HG03342 (cell line): ENCODE measurements around the gene GPD1.

ENCODE experiments used
- ATAC-seq: cut with Tn5 transposase; IDR thresholded peaks from one replicate; pipeline ENCODE4 v1.9.1; 2021; ENCODE audit warnings: mild to moderate bottlenecking, moderate library complexity; ENCODE audit not compliant: unreplicated experiment

Gene GPD1

DNA sequence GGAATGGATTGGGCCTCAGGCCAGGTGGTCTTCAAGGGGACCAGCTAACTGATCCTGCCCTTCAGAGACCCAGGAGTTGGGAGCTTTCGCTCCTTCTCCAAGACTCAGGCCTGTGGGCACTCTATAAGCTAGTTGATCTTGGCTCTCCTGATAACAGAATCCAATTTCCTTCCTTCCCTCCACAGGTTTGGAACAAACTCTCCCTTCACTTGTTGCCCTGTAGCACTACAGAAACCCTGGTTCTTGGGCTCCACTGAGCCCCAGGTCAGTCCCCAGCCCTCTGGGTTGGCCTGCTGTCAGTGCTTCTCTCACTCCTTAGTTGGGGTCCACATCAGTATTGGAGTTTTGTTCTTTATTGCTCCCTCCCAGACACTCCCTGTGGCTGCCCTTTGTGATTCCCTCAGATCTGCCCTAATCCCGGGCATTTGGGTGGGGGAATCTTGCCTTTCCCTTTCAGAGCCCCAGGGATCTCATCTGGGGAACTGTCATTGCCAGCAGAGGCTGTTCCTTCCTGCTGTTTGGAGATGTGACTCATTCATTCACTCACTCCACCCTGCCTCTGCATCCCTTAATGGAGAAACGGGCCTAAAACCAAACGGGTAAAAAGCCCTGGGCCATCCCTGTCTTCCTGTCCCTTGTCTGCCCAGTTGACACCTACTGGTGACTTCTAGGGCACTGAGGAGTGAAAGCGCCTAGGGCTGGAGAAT is 4.4 kb upstream of the GPD1 start:
- no peak for ATAC-seq

DNA sequence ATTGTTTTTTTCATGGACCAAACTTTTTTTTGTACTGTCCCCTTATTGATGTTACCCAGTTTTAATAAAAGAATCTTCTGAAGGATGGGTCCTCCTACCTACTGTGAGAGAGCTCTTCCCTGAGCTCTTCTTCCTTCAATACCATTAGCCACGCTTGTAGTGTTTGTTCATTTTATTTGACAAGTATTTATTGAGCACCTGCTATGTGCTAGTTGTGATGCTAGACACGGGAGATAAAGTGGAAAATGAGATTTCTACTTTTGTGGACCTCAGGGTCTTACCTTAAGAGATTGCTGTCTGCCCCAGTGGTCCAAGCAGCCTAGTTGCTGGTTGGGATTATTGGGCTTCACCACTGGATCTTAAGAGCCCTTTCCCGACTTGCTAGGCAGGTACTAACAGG is 3.2 kb upstream of the GPD1 start:
- no peak for ATAC-seq

DNA sequence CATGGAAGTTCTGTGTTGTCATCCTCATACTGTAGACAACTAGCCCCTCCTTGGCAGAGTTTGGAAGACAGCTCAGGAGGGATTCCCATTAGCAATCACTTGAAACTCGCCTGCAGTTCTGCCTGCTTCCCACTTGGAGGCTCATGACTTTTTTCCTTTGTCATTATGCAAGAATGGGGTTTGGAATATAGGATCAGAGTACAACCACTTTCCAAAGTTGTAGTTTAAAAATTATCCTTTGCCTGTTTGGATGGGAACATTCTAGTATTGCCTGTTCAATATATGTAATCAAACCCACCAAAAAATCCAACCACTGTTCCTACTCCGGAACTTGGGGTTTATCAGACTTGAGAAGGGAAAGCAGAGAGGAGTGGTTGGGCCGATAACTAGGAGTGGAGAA is 2.1 kb upstream of the GPD1 start:
- ATAC-seq, result no peak

DNA sequence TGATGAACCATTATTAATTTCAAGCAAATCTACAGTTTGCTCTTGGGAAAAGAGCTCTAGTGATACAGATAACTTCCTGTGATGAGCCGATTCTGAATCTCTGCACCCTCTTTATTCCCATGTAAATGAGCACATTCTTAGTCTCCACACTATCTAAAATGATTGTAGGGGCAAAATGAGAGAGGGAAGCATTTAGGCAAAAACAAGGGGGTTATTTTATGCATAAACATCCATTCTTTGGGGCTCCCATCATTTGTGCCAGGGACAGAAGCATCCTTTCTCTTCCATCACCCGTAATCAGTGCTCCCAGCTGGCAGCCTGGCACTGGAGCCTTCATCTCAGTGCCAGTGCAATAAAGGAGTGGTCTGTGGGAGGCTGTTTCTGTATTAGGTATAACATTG is 1.7 kb upstream of the GPD1 start:
- no peak for ATAC-seq

DNA sequence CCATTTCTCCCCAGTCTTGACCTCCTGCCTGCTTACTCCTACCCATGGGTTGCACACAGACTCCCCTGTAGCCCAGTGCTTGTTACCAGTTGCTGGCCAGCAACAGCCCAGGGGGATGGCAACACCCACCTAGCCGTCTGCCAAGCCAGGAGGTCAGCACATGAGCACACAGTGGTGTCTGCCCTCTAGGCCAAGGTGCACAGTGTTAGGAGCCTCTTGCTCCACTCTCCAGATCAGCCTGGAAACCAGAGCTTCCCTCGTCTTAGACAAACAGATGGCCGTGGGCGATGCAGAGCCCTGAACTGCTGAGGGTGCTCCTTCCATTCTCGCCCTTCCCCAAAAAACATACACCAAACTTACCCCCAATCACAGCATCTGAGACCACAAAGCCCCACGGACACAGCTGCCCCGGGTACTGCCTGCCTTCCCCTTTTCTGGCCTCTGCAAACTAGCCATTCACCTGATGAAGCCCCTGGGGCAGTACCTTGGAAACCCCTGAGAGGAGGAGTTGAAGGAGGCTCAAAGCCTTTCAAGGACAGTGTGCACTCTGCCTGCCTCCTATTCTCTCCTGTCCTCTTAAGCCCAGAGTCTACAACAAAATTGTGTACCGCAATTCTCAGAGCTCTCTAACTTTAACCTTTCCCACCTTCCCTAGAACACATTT is 1.0 kb upstream of the GPD1 start:
- no peak for ATAC-seq

DNA sequence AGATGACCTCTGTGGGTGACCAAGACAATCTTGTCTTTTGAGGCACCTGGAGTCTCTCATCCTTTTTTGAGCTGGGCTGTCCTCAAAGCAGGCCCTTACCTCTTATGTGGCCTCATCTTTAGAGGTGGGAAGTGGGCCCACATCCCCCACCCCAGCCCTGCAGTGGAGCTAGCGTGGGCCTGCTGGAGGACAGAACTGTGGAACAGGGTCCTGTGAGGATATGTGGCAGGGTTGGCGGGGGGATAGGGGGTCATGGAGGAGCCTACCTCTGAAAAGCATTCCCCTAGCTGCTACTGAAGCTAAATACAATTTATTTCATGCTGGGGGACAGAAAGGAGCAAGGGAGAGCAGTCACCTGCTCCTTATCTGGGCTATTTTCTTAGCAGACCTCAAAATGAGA is 457 bp upstream of the GPD1 start:
- ATAC-seq, result no peak

DNA sequence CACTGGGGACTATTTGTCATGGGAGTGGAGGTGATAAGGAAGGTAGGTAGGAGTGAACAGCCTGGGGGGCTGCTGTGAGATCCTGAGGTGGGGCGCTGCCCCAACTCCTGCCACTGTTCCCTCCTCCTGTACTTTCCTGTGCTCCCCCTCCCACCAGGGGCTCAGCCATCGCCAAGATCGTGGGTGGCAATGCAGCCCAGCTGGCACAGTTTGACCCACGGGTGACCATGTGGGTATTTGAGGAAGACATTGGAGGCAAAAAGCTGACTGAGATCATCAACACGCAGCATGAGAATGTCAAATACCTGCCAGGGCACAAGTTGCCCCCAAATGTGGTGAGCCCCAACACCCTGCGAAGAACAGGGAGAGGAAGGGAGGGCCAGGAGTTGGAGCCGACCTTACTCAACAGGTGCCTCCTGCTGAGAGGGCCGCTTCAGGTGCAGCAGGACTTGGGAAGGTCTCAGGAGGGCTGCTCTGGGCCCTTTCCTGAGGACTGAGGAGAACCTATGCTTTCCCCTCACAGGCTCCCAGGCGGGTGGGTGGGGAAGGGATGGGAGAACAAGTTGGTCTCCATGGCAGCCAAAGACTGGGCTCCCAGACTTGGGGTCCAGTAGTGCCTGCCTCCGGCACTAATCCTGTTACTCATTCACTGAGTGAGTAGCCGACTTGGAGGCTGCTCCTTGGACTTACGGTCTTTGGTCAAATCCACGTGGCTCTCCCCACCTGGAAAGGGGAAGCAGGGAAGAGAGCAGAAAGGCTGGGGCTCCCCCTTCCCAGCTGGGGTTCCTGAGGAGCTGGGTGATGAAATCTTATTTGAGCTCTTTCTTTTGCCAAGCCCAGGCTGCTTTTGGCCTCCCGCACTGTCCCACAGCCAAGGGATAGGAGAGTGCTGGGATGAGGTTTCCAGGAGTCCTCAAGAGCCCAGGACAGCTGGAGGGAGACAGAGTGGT is 884 bp downstream of the GPD1 start:
- no peak for ATAC-seq

DNA sequence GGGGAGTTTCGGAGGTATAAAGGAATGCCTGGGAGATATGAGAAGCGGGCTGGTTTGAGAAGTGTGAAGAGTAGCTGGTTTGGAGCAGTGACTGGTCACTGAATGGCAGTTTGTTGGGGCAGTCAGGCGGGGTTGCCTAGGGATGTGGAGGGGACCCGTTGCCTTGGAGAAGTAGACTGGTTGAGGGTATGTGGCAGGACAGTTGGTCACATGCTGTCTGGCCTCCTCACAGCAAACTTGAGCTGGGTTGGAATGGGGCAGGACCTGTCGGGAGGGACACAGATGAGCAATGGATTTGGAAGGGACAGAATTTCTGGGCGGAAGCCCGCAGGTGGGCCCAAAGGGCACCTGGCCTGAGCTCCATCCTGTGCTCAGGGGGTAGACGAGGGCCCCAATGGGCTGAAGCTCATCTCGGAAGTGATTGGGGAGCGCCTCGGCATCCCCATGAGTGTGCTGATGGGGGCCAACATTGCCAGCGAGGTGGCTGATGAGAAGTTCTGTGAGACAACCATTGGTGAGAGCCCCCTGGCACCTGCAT is 2.2 kb downstream of the GPD1 start:
- no peak for ATAC-seq

DNA sequence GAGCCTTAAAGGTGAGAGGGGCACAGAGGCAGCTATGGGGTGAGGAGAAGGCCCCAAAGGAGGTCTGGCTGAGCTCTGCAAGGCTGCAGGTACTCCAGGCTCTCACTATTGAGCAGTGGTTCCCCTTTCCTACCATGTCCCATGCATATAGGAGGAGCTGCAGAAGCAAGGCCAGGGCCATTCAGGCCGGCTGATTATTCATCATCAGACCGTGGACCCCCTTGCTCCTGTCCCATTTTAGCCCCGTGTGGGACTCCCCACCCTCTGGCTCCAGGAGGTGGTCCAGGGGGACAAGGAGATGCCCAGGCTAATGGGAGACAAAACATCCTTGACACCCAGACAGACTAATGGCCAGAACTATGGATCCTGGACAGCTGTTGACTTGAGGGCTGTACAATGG is 3.1 kb downstream of the GPD1 start:
- ATAC-seq, result no peak

DNA sequence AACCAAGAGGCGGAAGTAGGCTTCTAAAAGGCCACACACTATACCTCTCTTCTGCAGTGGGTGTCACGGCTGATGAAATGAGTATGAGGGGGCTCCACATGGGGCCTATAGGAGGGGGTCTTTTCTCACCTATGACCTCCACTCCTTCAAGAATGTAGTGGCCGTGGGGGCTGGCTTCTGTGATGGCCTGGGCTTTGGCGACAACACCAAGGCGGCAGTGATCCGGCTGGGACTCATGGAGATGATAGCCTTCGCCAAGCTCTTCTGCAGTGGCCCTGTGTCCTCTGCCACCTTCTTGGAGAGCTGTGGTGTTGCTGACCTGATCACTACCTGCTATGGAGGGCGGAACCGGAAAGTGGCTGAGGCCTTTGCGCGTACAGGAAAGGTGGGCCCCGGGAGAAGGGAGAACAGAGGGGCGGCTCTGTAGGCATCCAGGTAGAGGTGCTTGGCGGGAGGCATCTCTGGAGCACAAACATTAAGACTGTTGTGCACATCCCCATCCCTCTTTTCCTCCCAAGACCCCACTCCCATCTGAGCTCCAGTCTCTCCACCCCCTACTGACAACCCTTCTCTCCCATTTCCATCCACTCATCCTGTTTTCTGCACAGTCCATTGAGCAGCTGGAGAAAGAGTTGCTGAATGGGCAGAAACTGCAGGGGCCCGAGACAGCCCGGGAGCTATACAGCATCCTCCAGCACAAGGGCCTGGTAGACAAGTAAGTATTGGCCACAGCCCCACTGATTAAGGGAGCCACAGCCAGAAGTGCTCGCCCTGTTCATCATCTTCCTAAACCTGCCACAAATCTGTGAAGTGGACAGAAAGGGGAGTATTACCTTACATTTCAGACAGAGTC is 3.8 kb downstream of the GPD1 start:
- ATAC-seq, result no peak

DNA sequence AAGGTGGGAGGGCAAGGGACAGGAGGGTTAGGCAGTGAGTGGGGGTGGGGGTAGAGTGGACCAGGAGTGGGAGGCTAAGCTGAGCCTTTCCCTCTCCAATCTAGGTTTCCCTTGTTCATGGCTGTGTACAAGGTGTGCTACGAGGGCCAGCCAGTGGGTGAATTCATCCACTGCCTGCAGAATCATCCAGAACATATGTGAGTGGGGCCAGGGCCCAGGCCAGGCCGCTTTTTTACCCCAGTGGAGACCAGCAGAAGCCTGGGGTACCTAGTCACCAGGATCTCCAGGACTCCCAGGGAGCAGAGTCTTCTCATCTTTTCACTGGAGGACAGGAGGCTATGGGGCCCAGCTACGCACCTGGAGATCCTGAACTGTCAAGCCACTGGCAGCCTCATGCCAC is 5.5 kb downstream of the GPD1 start:
- ATAC-seq, result no peak

DNA sequence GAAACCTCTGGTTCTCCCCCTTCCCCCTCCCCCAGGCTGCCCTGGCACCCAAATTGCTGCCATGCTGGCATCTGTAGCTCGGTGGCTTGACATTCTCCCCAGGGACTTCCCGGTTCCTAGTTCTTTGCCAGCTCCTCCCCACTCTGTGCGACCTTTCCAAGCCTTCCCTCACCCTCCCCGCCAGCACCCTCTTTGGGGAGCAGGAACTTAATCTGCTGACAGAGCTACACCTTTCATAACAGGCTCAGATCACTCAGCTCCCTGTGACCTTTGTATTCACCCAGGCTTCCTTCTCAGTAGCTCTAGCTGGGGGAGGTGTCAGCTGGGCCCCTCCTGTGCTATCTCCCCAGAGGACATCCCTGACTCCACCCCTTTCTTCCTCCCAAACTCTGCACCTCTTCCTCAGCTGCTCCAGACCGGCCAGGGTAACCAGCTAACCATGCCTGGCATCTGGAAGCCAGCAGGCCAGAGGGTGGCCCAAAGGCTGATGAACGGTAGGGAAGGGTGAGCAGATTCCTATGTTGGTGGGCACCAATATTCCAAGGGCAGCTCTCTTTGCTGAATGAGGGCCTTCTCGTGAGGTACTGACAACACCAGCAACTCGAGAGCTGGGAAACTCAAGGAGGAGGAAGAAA is 6.4 kb downstream of the GPD1 start:
- ATAC-seq, result no peak

DNA sequence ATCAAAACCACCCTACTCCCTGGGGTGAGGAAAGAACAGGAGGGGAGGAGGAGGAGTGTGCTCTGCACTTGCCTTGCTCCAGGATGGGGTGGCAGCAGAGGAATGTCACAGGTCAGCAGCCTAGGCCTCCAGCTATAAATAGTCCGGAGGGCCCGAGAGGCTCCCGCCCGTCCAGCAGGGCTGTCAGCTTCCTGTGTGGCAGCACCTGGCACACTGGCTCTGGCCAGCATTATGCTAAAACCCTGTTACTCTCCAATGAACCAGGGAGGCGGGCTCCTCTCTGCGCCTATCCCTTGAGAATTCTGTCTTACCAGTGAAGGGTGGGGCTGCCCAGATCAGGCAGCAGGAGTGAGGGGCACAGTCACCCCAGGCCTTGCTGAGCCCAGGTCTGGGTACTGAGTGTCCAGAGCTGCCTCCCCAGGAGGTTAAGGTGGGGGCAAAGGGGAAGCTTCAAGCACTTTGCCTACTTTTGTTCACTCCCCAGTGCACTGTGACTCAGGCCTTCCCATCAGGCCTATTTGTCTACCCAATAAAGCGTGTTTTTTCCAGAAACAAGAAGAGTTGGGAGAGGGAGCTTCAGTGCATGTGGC is 7.0 kb downstream of the GPD1 start:
- no peak for ATAC-seq

DNA sequence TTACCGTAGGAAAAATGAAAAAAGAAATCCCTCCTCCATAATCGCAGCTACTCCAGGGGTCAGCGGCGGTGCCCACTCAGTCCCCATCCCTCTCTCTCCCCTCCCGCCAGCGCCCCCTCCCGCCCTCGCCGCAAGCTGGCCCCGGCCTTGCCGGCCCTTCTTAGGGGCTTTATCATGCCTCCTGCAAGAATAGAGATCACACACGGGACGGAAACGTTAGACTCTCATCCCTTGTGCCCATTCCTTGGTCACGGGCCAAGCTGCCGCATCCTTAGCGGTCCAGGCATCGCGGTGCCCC is 7.5 kb downstream of the GPD1 start:
- ATAC-seq, result no peak

DNA sequence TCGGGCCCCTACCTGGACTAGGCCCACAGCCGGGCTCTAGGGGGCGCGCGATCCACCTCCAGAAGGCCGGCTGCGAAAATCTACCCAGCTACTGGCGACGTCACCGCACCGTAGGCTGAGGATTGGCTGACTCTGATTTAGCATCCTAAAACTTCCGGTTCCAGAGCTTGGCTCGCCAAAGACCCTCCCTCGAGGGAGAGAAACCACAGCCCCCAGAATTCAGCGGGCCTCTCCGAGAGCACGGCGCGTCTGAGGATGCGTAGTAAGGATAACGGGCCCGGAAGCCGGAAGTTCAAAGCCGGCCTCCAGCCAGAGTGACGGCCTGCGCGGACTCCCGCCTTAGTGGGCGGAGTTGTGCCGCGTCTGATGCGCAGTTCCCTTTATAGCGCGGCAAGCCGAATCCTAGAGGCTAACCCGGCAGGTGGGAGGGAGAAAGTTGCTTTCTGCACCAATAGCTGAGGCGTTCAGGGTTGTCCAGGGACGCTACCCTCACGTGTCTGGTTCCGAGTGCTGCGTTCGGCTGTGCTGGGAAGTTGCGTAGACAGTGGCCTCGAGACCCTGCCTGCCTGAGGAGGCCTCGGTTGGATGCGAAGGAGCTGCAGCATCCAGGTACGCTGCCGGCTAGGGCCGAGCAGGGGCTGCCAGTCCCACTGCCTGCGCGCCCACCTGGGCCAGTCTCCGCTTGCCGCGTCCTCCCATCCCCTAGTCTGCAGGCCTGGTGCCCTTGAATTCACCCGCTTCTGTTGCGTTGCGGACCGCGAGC is 8.1 kb downstream of the GPD1 start, which contains the start of gene COX14:
Gene COX14 (plus strand): TSS at position 544 of the 763 bp plus-strand sequence. CDS start 7,808 bp downstream, outside the sequence.
- peak; percentile 82 for ATAC-seq

DNA sequence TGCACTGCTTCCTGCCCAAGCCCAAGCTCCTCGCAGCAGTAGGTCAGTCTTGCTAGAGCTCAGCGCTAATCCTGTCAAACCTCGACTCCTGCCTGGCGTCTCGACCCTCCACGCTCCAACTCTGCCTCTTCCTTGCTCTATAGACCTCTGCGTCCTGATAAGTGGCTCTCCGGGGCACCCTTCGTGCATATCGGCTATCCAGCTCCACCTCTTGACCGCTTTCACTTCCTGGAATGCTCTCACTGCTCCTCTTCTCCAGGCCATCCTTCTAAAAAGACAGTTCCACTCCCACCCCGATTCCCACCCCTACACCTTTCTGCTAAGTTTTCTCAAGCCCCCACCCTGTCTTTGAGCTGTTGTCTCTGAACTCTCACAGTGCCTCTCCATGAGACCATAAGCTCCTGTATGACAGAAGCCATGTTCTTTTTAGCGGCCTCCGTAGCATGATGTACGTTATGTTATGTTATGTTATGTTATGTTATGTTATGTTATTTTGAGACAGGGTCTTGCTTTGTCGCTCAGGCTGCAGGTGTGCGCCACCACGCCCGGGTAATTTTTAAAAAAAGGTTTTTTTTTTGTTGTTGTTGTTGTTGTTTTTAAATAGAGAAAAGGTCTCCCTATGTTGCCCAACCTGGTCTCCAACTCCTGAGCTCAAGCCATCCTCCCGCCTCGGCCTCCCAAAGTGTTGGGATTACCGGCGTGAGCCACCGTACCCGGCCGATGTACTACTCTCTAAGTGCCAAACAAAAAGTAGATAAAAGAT is 8.8 kb downstream of the GPD1 start:
- peak; percentile 2 for ATAC-seq

DNA sequence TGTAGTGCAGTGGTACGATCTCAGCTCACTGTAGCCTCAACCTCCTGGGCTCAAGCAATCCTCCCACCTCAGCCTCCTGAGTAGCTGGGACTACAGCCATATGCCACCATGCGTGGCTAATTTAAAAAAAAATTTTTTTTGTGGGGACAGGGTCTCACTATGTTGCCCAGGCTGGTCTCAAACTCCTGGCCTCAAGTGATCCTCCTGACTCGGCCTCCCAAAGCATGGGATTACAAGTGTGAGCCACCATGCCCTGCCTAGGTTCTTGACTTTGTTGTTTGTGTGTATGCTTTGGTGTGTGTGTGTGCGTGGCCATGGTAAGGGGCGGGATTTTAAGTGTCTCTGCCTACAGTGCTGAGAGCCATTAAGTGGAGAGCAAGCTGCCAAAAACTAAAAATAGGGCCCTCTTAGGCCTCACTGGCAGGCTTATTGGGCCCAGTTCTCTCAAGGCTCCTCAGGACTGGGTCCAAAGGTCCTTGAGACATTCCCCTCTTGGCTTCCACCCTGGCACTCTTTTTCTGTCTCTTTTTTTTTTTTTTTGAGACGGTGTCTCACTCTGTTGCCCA is 13.3 kb downstream of the GPD1 start:
- ATAC-seq, result no peak

DNA sequence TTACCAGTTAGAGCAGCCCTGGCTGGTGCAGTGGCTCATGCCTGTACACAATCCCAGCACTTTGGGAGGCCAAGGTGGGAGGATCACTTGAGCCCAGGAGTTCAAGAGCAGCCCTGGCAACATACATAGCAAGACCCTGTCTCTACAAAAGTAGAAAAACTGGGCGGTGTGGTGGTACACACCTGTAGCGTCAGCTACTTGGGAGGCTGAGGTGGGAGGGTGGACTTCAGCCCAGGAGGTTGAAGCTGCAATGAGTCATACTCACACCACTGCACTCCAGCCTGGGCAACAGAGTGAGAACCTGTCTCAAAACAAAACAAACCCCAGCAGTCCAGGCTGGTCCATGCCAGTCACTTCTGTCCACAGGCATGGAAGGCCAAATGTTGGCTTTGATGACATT is 15.6 kb downstream of the GPD1 start:
- ATAC-seq, result no peak
